HG02970 (cell line): ENCODE data around the gene AFMID.
A peak's percentile ranks its signal among the peaks of the same experiment; 100 is the strongest.
"Not testable (repeated sequence)": the region's sequence is repeated elsewhere in the genome, so short reads cannot be mapped to it uniquely, and the experiment has no call there.

Experiments used
- ATAC-seq: cut with Tn5 transposase; IDR thresholded peaks from one replicate; pipeline ENCODE4 v1.9.1; 2021; ENCODE audit warnings: mild to moderate bottlenecking, moderate library complexity, moderate number of reproducible peaks; ENCODE audit not compliant: unreplicated experiment, low FRiP score

AFMID gene

GRCh38 chr17:78186692-78187595 is at the start of gene AFMID, which contains the start of gene TK1:
Gene AFMID (plus strand): TSS chr17:78187362. CDS start chr17:78187371, 9 bp downstream.
Gene TK1 (minus strand): TSS chr17:78187052. CDS start chr17:78186994, 58 bp downstream.
- peak; percentile 84 for ATAC-seq

GRCh38 chr17:78137392-78138203 is 49.6 kb upstream of the AFMID start:
- ATAC-seq, result no peak

DNA sequence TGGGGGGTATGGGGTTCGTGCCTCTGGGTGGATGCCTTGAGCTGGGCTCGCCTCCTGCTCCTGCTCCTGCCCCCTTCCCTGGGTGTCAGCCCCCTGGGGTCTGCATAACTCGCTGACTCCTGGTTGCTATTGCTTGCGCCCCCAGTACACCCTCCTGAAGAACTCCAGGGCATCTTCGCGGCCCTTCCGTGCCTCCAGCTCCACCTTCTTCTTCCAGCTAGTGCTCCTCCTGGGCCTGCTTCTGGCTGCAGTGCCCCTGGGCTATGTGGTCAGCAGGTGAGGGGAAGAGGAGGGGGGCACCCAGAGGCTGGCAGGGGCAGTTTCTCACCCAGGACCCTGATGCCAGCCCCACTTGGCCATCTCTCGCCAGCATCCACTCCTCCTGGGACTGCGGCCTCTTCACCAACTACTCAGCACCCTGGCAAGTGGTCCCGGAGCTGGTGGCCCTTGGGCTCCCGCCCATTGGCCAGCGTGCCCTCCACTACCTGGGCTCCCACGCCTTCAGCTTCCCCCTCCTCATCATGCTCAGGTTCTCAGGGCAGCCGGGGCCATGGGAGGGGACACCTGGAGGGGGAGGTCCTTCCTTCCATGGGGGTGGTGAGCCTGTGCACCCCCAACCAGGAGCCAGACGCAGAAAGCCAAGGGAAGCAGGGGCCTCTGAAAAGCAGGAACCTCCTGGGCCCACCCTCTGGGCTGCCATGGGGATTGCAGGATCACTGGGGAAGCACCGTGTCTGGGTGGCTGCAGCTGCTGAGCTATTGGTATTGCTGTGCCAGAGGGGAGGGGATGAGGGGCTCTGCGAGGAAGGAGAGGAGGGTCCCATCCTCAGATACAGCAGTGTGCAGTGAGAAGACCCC is 48.7 kb upstream of the AFMID start:
- no peak for ATAC-seq

DNA sequence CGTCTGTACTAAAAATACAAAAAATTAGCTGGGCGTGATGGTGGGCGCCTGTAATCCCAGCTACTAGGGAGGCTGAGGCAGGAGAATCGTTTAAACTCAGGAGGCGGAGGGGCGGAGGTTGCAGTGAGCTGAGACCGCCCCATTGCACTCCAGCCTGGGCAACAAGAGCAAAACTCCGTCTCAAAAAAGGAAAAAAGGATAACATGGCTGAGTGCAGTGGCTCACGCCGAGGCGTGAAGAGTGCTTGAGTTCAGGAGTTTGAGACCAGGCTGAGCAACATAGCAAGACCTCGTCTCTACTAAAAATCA is 47.3 kb upstream of the AFMID start:
- ATAC-seq, result not testable (repeated sequence)

GRCh38 chr17:78140169-78141051 is 46.8 kb upstream of the AFMID start:
- ATAC-seq, result peak; percentile 71

DNA sequence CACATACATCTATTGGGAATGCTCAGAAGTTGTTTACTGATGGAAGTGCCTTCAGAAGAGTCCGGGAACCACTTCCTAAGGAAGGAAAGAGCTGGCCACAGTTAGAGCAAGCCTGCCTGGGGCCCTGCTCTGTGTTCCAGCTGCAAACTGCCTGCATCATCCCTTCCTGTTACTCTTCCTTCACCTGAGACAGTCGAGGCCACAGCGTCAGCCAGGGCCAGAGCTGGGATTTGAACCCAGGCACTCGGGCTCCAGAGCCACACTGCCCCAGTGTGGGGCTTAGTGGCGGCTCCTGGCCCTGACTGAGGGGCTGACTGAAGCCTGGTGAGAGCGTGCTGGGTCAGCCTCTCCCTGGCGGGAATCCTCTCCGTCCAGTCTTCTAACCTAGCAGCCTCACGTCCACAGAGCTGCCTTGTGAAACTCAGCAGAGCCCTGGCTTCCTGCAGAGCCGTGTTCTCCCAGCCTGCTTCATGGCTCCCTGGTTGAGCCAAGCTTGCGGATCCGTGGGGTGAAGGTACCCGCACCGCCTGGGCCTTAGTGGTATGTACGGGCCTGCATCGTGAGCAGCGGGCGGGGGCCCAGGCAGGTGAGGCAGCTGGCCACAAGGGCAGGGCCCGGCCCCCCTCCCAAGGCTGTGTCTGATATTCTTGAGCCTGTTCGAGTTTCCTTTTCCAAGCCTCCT is 45.6 kb upstream of the AFMID start:
- ATAC-seq, result no peak

GRCh38 chr17:78142119-78142861 is 44.9 kb upstream of the AFMID start:
- ATAC-seq, result no peak

GRCh38 chr17:78143214-78144146 is 43.7 kb upstream of the AFMID start:
- no peak for ATAC-seq

GRCh38 chr17:78144147-78144719 is 42.9 kb upstream of the AFMID start:
- ATAC-seq, result no peak

DNA sequence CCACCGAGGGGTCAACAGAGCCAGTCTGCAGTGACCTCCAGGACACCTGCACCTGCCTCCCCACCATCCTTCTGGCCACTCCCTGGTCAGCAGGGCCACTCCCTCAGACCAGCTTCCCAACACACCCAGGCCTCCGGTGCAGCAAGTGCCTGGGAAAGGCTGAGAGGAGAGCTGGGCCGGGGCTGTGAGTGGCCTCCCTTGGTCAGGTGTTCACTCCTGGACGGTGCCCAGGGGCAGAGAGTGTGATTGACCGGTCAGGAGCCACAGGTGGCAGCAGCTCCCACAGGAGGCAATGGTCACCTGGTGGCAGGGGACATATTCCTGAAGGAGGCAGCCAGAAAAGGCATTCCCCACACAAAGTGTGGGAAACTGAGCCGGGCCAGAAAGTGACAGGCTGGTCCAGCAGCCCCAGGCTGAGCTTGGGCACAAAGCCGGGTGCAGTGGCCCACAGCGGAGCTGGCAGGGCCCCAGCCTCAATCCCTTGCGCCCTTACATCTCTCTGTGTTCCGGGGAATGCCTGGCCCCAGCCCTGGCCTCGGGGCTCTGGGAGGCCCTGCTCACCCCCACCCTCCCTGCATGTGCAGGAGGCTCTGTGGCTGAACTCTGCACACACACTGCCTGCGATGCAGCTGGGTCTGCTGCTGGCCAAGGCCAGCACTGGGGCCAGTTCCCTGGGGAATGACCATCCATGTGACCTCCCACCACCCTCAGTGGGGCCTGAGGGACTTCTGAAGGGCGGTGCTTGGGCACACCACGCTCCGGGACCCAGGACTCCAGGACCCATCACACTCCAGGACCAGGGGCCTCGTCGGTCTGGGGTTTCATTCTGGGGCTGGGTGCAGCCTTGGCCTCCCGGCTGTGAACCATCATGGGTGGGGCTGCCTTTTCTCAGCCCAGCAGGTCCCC is 42.2 kb upstream of the AFMID start:
- ATAC-seq, result no peak

DNA sequence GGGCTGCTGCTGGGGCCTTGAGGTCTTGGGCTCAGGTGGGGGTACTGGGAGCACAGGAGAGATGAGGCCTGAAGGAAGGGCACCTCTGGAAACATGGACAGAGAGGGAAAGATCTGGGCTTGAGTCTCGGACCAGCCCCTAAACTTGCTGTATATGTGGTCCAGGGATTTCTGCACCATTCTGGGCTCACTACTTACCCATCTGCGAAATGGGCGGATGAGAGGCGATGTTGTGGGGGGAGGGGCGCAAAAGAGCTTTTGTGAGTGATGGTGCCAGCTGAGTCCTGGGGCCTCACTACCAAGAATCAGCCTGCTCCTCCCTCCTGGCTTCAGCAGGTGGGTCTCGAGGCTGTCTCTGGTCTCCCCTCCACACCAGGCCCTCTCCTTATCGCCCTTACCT is 40.7 kb upstream of the AFMID start:
- ATAC-seq, result no peak

- ATAC-seq, result no peak
Observed at GRCh38 chr17:78146881-78147280, 40.3 kb upstream of the AFMID start.

DNA sequence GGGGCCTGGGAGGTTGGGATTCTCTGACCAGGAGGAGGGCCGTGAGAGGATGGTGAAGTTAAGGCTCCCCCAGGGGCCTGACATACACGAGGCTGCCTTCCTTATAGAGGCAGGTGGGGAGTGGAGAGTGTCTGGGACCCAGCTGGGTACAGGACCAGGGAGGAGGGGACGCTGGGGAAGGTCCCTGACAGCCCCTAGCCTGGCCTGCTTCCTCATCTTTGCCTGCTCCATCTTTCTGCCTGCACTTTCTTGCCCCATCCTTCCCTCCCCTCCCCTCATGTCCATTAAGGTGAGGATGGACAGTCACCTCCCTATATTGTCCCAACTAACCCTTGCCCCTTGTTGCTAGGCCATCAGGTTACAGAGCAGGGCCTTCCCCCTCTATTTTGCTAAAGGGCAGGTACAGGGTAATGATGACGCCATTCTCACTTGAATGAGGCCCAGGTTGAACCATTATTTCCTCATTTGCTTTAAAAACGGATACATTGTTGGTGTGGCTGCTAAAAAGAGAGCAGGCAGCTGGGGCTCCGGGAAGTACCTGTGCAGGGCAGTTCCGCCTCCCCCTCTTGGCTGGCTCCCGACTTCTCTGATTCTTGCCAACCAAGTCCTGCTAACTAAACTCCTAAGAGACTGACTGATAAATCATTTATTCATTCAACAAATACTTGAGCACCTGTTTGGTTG is 39.7 kb upstream of the AFMID start:
- ATAC-seq, result no peak

DNA sequence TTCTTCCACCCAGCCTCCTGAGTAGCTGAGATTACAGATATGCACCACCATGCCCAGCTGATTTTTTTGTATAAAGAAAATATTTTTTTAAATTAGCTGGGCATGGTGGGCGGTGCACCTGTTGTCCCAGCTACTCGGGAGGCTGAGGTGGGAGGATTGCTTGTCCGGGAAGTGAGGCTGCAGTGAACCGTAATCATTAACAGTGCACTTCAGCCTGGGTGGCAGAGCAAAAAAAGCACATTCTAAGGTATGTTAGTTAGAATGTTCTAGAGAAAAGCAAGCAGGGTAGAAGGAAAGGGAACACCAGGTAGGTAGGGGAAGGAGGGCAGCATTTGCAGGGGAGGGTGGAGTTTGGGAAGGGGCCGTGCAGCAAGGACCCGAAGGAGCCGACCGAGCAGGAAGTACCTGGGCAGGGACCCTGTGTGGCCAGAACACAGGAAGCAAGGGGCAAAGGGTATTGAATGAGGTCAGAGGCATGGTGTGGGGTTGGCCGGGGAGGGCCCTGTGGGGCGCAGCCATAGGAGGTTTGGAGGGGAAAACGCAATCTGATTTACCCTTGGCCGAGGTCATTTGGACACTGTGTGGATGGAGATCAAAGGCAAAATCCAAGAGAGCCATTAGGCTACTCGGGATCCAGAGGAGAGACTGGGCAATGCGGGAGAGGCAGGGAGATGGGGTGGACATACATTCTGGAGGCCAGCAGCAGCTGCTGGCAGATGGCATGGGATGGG is 38.7 kb upstream of the AFMID start:
- no peak for ATAC-seq

- ATAC-seq, result no peak
Observed at GRCh38 chr17:78151514-78152008, 35.6 kb upstream of the AFMID start.
